Testis (tissue), 2 donors: ENCODE results near the gene UEVLD.

Experiments used
- CTCF ChIP-seq, 3 experiments: fragments of 450-650 bp in 2 of 3; fragments of 200-600 bp in 1 of 3; sonication (generic) in 1 of 3; IDR thresholded peaks; one replicate each; pipeline ENCODE4 v1.5.1; 2016 to 2019; ENCODE audit warnings: antibody characterized with exemption in 3 of 3, mild to moderate bottlenecking in 2 of 3, moderate library complexity in 1 of 3
- POLR2A ChIP-seq: fragments of 450-650 bp; IDR thresholded peaks from one replicate; pipeline ENCODE4 v1.6.1; 2017; ENCODE audit warnings: antibody characterized with exemption, mild to moderate bottlenecking, moderate library complexity

DNA sequence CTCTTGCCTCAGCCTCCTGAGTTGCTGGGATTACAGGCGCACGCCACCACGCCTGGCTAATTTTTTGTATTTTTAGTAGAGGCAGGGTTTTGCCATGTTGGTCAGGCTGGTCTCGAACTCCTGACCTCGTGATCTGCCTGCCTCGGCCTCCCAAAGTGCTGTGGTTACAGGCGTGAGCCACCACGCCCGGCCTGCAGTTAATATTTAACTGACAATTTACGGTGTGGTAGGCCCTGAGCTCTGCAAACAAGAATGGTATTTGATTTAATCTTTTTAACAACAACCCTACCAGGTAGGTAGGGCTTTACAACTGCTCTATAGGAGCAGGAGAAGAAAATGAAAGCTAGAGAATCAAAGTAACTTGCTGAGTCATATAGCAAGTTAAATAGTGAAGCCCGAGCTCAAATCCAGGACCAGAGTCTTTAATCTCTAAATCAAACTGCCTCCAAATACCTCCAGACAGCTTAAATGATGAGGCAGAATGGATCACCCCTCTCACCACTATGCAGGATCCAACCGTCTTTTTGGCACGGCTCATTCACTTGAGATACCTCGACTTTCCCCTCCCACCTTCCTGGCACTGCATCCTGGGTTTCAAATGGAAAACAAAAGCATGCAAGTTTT lies 9.4 kb downstream of the UEVLD start:
- TF ChIP-seq CTCF (IDR thresholded peaks at IDR 0.05) = no peak
- TF ChIP-seq POLR2A = no peak
